GM18526 (cell line): ENCODE data around the gene SGCD.

Experiments
- POLR2A ChIP-seq: IDR thresholded peaks from 3 replicates; pipeline ENCODE4 v1.6.1; 2011; ENCODE audit not compliant: insufficient read length; ENCODE audit errors: extremely low read depth

Gene SGCD

GRCh38 chr5:156326718-156327259, at the start of gene SGCD:
TSS of gene SGCD (plus strand) at chr5:156327164.
- TF ChIP-seq POLR2A, result no peak

GRCh38 chr5:156277290-156277689, 49.7 kb upstream of the SGCD start:
- no peak for TF ChIP-seq POLR2A

- no peak for TF ChIP-seq POLR2A
Observed at GRCh38 chr5:156295431-156295830, 31.5 kb upstream of the SGCD start.

GRCh38 chr5:156310115-156310514, 16.8 kb upstream of the SGCD start:
- no peak for TF ChIP-seq POLR2A

GRCh38 chr5:156312897-156313694, 13.9 kb upstream of the SGCD start:
- no peak for TF ChIP-seq POLR2A

GRCh38 chr5:156314416-156314815, 12.5 kb upstream of the SGCD start:
- TF ChIP-seq POLR2A, result no peak

- no peak for TF ChIP-seq POLR2A
Observed at GRCh38 chr5:156322666-156323065, 4.3 kb upstream of the SGCD start.

GRCh38 chr5:156327296-156327695, 332 bp downstream of the SGCD start:
- TF ChIP-seq POLR2A, result no peak

GRCh38 chr5:156328161-156328560, 1.2 kb downstream of the SGCD start:
- TF ChIP-seq POLR2A, result no peak

GRCh38 chr5:156328766-156329165, 1.8 kb downstream of the SGCD start:
- TF ChIP-seq POLR2A, result no peak

- no peak for TF ChIP-seq POLR2A
Observed at GRCh38 chr5:156329171-156329611, 2.2 kb downstream of the SGCD start.

- no peak for TF ChIP-seq POLR2A
Observed at GRCh38 chr5:156330141-156330870, 3.3 kb downstream of the SGCD start.

- no peak for TF ChIP-seq POLR2A
Observed at GRCh38 chr5:156331181-156331580, 4.2 kb downstream of the SGCD start.

GRCh38 chr5:156331845-156332244, 4.9 kb downstream of the SGCD start:
- TF ChIP-seq POLR2A, result no peak

GRCh38 chr5:156332245-156332644, 5.3 kb downstream of the SGCD start:
- TF ChIP-seq POLR2A, result no peak
